Breast epithelium (tissue), 3 donors: Measurements from ENCODE around the gene CTRB1.

Experiments used
- POLR2AphosphoS5 ChIP-seq, 3 donors: sonication (generic); formaldehyde crosslinking; IDR thresholded peaks; one replicate each; pipeline ENCODE4 v1.6.1; 2017; ENCODE audit warnings: antibody characterized with exemption in 3 of 3
- TF ChIP-seq, protein P1 (sequence below), 3 donors: fragments of 450-650 bp; IDR thresholded peaks; one replicate each; pipeline ENCODE4 v1.5.1; 2016 to 2017; ENCODE audit warnings: antibody characterized with exemption in 3 of 3, mild to moderate bottlenecking in 3 of 3, moderate library complexity in 3 of 3

DNA sequence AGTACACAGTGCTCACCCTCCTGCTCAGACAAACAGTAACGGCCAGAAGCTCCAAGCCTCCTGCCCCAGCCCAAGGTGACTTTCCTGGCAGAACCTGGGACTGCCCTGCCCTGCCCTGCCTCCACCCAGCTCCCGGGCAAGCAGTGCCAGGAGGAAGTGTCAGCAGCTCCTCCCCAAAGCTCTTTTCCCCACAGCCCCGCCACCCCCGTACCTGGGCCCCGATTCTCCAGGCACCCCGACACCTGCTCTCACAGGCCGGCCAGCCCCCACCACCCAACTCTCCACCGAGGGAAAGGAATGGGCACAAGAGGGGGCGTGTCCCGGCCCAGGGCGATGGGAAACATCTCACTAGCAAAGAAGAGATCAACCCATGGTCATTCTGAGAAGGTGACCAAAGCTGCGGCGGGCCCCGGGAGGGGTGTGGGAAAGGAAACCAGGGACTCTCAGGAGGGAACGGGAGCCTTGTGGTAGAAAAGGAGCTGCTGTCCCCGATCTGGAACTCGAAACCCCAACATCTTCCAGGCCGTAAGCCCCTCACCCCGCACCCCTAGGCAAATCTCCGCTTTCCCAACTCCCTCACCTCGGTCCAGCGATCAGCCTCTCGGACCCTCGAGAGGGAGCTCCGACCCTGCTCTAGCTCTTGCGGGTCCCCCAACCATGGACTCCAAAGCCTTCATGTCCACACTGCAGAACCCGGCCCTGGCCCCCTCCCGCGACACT is 31.5 kb downstream of the CTRB1 start:
- TF ChIP-seq, protein P1, sequence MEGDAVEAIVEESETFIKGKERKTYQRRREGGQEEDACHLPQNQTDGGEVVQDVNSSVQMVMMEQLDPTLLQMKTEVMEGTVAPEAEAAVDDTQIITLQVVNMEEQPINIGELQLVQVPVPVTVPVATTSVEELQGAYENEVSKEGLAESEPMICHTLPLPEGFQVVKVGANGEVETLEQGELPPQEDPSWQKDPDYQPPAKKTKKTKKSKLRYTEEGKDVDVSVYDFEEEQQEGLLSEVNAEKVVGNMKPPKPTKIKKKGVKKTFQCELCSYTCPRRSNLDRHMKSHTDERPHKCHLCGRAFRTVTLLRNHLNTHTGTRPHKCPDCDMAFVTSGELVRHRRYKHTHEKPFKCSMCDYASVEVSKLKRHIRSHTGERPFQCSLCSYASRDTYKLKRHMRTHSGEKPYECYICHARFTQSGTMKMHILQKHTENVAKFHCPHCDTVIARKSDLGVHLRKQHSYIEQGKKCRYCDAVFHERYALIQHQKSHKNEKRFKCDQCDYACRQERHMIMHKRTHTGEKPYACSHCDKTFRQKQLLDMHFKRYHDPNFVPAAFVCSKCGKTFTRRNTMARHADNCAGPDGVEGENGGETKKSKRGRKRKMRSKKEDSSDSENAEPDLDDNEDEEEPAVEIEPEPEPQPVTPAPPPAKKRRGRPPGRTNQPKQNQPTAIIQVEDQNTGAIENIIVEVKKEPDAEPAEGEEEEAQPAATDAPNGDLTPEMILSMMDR (IDR thresholded peaks at IDR 0.05): no peak
- TF ChIP-seq POLR2AphosphoS5 (IDR thresholded peaks at IDR 0.05): no peak
